ENCODE data around the gene BCL11A. TPM values are rescaled to one million over a fixed set of nuclear protein-coding genes. Genes with fewer than 3 reads are reported as not detected.

Gene BCL11A
- total RNA-seq, 1 experiment from 2014 or later, result 91.4 TPM

DNA sequence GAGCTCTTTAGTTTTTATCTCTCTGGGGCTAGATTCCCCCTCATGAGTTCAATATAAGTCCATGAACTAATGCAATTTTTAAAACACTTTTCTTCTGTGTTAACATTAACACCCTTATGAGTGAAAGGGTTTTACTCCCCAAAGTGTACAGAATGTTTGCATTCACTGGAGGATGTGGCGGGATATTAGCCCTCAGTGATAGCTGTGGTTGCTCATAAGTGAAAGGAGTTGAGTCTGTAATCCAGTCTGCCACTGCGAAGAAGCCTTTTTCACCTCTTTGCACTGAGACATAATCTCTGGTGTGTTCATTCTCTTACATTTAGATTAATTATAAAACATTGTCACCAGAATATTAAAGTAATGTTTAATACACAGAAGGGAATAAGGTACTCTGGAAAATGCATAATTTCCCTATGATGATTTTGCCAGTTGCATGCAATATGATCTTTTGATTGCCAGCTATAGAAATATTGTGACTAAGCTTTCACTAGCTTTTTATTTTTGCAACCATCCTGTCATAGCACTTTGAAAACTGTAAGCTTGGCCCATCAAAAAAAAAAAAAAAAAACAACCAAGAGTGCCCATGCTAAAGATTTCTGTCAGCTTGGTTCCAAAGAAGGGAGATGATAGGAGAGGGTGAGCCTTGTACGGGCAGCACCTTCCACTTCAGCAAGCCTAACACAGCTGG, 113.2 kb downstream of the BCL11A start:
- no peak overlapping the region for H2BK20ac ChIP-seq (ENCODE audit: low read depth, low read length, poor library complexity, severe bottlenecking)
- H2BK5ac ChIP-seq (ENCODE audit: insufficient read length, low read length), result no peak overlapping the region
- Mint-ChIP-seq H3K27ac (no peak overlapping the region), H3K36me3 (ENCODE audit: insufficient read depth in 1 of 3, low read depth in 3 of 3) (no peaks in the 10 kb centered on the region), H3K9me3 (no peaks in the 10 kb centered on the region; a peak in 1 of 5 replicates), H3K4me1 (peaks cover 28 to 54% of the 10 kb centered on the region in 2 experiments), H3K27me3 (ENCODE audit: low read depth) (peaks cover 9% of the 10 kb centered on the region), H3K4me3 (no peak overlapping the region)
- no peak overlapping the region for H2BK120ac ChIP-seq (ENCODE audit: low read depth, low read length, poor library complexity, severe bottlenecking)
- WGBS (ENCODE audit: extremely low coverage, insufficient read length, low lambda C conversion rate), result no CpG with 5 or more reads among the region's 3 CpGs
- DNase-seq, result no peak
- no peak overlapping the region for H3K4ac ChIP-seq (ENCODE audit: low read depth, low read length)
- H2AK5ac ChIP-seq (ENCODE audit: insufficient read length, low read length), result no peak overlapping the region
- H2BK12ac ChIP-seq (ENCODE audit: insufficient read length, low read depth, low read length), result no peak overlapping the region
- H3K79me1 ChIP-seq (ENCODE audit: insufficient read depth, low read depth, low read length, poor library complexity, severe bottlenecking), result no peaks in the 10 kb centered on the region
- no peak overlapping the region for H2AFZ ChIP-seq (ENCODE audit: low read length)
- H3K27ac ChIP-seq (ENCODE audit: insufficient read length, low read depth, low read length), result no peak overlapping the region
- TF ChIP-seq, protein P1, sequence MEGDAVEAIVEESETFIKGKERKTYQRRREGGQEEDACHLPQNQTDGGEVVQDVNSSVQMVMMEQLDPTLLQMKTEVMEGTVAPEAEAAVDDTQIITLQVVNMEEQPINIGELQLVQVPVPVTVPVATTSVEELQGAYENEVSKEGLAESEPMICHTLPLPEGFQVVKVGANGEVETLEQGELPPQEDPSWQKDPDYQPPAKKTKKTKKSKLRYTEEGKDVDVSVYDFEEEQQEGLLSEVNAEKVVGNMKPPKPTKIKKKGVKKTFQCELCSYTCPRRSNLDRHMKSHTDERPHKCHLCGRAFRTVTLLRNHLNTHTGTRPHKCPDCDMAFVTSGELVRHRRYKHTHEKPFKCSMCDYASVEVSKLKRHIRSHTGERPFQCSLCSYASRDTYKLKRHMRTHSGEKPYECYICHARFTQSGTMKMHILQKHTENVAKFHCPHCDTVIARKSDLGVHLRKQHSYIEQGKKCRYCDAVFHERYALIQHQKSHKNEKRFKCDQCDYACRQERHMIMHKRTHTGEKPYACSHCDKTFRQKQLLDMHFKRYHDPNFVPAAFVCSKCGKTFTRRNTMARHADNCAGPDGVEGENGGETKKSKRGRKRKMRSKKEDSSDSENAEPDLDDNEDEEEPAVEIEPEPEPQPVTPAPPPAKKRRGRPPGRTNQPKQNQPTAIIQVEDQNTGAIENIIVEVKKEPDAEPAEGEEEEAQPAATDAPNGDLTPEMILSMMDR (conservative IDR thresholded peaks at IDR 0.05), result no peak
- H3K9ac ChIP-seq (ENCODE audit: extremely low read depth, insufficient read length, low read length), result no peak overlapping the region
- no peaks in the 10 kb centered on the region for H3K9me3 ChIP-seq (ENCODE audit: control insufficient read depth, low read depth, low read length)
- H3K14ac ChIP-seq (ENCODE audit: insufficient read depth, low read length), result no peak overlapping the region
- no peak overlapping the region for H3K56ac ChIP-seq (ENCODE audit: insufficient read length, low read depth, low read length)
- H3K27me3 ChIP-seq (ENCODE audit: insufficient read depth, low read length), result no peaks in the 10 kb centered on the region
- H3K23ac ChIP-seq (ENCODE audit: insufficient read length, low read depth, low read length), result no peak overlapping the region
- H3K4me2 ChIP-seq (ENCODE audit: insufficient read depth, insufficient read length, low read length), result no peak overlapping the region
- no peak overlapping the region for H4K8ac ChIP-seq (replicated peaks; ENCODE audit: insufficient read length, low read depth, low read length)
- H4K91ac ChIP-seq (ENCODE audit: insufficient read length, low read depth, low read length), result no peak overlapping the region
- H3T11ph ChIP-seq (ENCODE audit: low read length), result no peak overlapping the region
- no peaks in the 10 kb centered on the region for H3K23me2 ChIP-seq (ENCODE audit: insufficient read length, low read depth, low read length, poor library complexity, severe bottlenecking)
- H4K20me1 ChIP-seq (ENCODE audit: control insufficient read depth, insufficient read depth, insufficient read length), result no peaks in the 10 kb centered on the region
- H3K79me2 ChIP-seq (ENCODE audit: insufficient read depth, low read length), result no peaks in the 10 kb centered on the region; the same call in 1 of the 2 replicates
- no peak overlapping the region for H3K18ac ChIP-seq (ENCODE audit: insufficient read length, low read depth, low read length)
- no peak overlapping the region for H4K5ac ChIP-seq (ENCODE audit: insufficient read length, low read depth, low read length)
- H3K4me1 ChIP-seq (ENCODE audit: insufficient read depth, low read length), result peaks cover 3% of the 10 kb centered on the region; the same call in 1 of the 2 replicates
- H2BK15ac ChIP-seq (ENCODE audit: low read depth, low read length), result no peak overlapping the region
